Measurements from ENCODE around the gene SLC24A3.

GRCh38 chr20:19431906-19432305 lies 219.5 kb downstream of the SLC24A3 start:
- TF ChIP-seq CTCF (conservative IDR thresholded peaks at IDR 0.05; ENCODE audit: low read length) (no peak), EZH2phosphoT487 (IDR thresholded peaks at IDR 0.05; ENCODE audit: borderline replicate concordance) (no peak)
